Stomach (tissue), 9 donors: Measurements from ENCODE around the gene THUMPD2. TPM values are rescaled to one million over a fixed set of nuclear protein-coding genes. Genes with fewer than 3 reads are reported as not detected.
A peak's percentile ranks its signal among the peaks of the same experiment; 100 is the strongest.
"Not testable (repeated sequence)": the region's sequence is repeated elsewhere in the genome, so short reads cannot be mapped to it uniquely, and the experiment has no call there.

Source experiments
- DNase-seq, 2 donors: peaks; one replicate each; pipeline versions ENCODE4 v3.0.0 to v3.0.0-alpha.2; 2013 to 2019
- H3K27ac ChIP-seq, 5 donors: fragments of 200-600 bp in 4 of 5; sonication (generic) in 4 of 5; one replicate each; pipeline ENCODE4 v1.5.1; 2013 to 2019; ENCODE audit warnings: mild to moderate bottlenecking in 1 of 5, moderate library complexity in 1 of 5
- H3K27me3 ChIP-seq, 3 donors: fragments of 200-600 bp; sonication (generic); one replicate each; pipeline ENCODE4 v1.5.1; 2017 to 2019; ENCODE audit warnings: mixed run types in 1 of 3
- H3K36me3 ChIP-seq, 4 donors: fragments of 200-600 bp; sonication (generic); 1 replicate in 3 of 4; 2 replicates in 1 of 4; pipeline ENCODE4 v1.5.1; 2016 to 2019
- H3K4me1 ChIP-seq, 4 donors: fragments of 200-600 bp; sonication (generic); one replicate each; pipeline ENCODE4 v1.5.1; 2016 to 2019
- H3K4me3 ChIP-seq, 4 donors: fragments of 200-600 bp; sonication (generic) in 3 of 4; one replicate each; pipeline ENCODE4 v1.5.1; 2016 to 2019; ENCODE audit warnings: mild to moderate bottlenecking in 1 of 4
- H3K9me3 ChIP-seq, 4 donors: fragments of 200-600 bp; sonication (generic); one replicate each; pipeline ENCODE4 v1.5.1; 2016 to 2019
- EP300 ChIP-seq: sonication (generic); formaldehyde crosslinking; IDR thresholded peaks from one replicate; pipeline ENCODE4 v1.6.1; 2017; ENCODE audit warnings: antibody characterized with exemption
- POLR2A ChIP-seq, 4 donors: fragments of 450-650 bp; IDR thresholded peaks; one replicate each; pipeline ENCODE4 v1.6.1; 2016; ENCODE audit warnings: antibody characterized with exemption in 4 of 4, control low read depth in 2 of 4, mild to moderate bottlenecking in 1 of 4, moderate library complexity in 1 of 4
- POLR2AphosphoS5 ChIP-seq, 3 donors: sonication (generic); formaldehyde crosslinking; IDR thresholded peaks; one replicate each; pipeline ENCODE4 v1.6.1; 2016; ENCODE audit warnings: antibody characterized with exemption in 3 of 3
- WGBS, 5 donors: extraction: QIAGEN DNeasy Blood & Tissue Kit in 3 of 5; methylation state at CpG; one replicate each; pipeline versions ENCODE4 v1.1.5 to v1.1.7; 2013 to 2018; 5-methylcytosine and 5-hydroxymethylcytosine counted together
- intact Hi-C: fragments of 100-400 bp; cut with DNase I; formaldehyde crosslinking; loops from one replicate; pipeline ENCODE4 v1.15.1; 2023; ENCODE audit warnings: low total_unique reads
- polyA plus RNA-seq, 3 donors: library from polyadenylated mRNA; stranded (reverse); fragments of 200-250 nt; gene quantifications; one replicate each; pipeline ENCODE4 v1.2.3, GENCODE V29; 2013
- total RNA-seq, 5 donors: library from RNA; depleted of rRNA; stranded (reverse); fragments of >200 nt; gene quantifications; one replicate each; pipeline versions ENCODE4 v1.1.0 to v1.2.3, GENCODE V29; 2014 to 2016
- TF ChIP-seq, protein P1 (sequence below), 7 experiments: fragments of 450-650 bp in 4 of 7; fragments of 200-600 bp in 3 of 7; sonication (generic) in 3 of 7; IDR thresholded peaks; one replicate each; pipeline ENCODE4 v1.5.1; 2016 to 2019; ENCODE audit warnings: antibody characterized with exemption in 7 of 7, control low read depth in 2 of 7, mild to moderate bottlenecking in 1 of 7
- donor health status: healthy with polysubstance abuse.
- donor health status: Bipolar disorder and iron deficiency.
- donor health status: healthy.

THUMPD2 gene
- total and polyA plus RNA-seq, 8 donors, result 4.3 to 30.1 (median 11.0) TPM

DNA sequence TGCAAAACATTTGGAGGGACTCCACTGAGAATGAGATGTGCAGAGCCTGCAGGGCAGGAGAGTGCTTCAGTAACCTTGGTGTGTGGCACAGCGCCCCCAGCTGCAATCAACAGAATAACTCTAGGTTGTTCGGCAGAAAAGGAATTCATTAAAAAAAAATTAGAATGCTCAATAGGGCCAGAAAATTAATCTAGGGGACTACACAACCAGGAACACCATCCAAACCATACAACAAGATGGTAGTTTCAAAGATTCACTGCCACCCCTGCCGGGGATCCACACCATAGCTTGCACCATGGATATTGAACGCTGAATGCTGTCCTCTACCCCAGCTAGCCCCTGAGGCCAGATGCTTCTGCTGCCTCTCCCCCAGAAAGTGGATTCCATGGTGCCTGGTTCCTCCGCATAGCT lies 50.1 kb downstream of the THUMPD2 start:
- H3K9me3 ChIP-seq, result no peaks in the 10 kb centered on the region
- WGBS, 5 donors, result 59 to 66% (median 62%) methylated on average over 5 of the region's 5 CpGs
- H3K4me1 ChIP-seq, result no peaks in the 10 kb centered on the region
- H3K36me3 ChIP-seq, result peaks cover 0 to 34% (median 13%) of the 10 kb centered on the region in 4 donors
- peak; percentile 35 to 48 for DNase-seq
- intact Hi-C loops, result no loop called here
- H3K27ac ChIP-seq, result no peak overlapping the region
- H3K4me3 ChIP-seq, result no peak overlapping the region
- TF ChIP-seq POLR2A (IDR thresholded peaks at IDR 0.05) (no peak), POLR2AphosphoS5 (IDR thresholded peaks at IDR 0.05) (no peak), EP300 (no peak)
- TF ChIP-seq, protein P1, sequence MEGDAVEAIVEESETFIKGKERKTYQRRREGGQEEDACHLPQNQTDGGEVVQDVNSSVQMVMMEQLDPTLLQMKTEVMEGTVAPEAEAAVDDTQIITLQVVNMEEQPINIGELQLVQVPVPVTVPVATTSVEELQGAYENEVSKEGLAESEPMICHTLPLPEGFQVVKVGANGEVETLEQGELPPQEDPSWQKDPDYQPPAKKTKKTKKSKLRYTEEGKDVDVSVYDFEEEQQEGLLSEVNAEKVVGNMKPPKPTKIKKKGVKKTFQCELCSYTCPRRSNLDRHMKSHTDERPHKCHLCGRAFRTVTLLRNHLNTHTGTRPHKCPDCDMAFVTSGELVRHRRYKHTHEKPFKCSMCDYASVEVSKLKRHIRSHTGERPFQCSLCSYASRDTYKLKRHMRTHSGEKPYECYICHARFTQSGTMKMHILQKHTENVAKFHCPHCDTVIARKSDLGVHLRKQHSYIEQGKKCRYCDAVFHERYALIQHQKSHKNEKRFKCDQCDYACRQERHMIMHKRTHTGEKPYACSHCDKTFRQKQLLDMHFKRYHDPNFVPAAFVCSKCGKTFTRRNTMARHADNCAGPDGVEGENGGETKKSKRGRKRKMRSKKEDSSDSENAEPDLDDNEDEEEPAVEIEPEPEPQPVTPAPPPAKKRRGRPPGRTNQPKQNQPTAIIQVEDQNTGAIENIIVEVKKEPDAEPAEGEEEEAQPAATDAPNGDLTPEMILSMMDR (IDR thresholded peaks at IDR 0.05), result peak in 4 of 7 experiments; percentile 8 to 46 (median 30)
- no peaks in the 10 kb centered on the region for H3K27me3 ChIP-seq

DNA sequence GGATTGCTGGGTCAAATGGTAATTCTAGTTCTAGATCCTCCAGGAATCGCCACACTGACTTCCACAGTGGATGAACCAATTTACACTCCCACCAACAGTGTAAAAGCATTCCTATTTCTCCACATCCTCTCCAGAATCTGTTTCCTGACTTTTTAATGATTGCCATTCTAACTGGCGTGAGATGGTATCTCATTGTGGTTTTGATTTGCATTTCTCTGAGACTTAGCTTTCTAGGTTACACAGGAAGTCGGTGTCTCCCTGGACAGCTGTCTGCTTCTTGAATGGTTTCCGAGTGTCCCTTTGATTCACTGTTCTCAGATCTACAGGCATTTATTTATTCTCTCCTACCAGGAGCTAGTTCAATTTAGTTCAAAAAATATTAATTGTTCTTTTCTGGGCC lies 51.0 kb downstream of the THUMPD2 start:
- H3K4me3 ChIP-seq, H3K4me1 ChIP-seq, H3K27ac ChIP-seq, DNase-seq, H3K9me3 ChIP-seq, intact Hi-C loops, H3K27me3 ChIP-seq: not testable (repeated sequence)
- 71 to 85% (median 73%) methylated on average over 4 of the region's 4 CpGs for WGBS, 5 donors
- peaks cover 0 to 25% (median 7%) of the 10 kb centered on the region in 4 donors for H3K36me3 ChIP-seq

DNA sequence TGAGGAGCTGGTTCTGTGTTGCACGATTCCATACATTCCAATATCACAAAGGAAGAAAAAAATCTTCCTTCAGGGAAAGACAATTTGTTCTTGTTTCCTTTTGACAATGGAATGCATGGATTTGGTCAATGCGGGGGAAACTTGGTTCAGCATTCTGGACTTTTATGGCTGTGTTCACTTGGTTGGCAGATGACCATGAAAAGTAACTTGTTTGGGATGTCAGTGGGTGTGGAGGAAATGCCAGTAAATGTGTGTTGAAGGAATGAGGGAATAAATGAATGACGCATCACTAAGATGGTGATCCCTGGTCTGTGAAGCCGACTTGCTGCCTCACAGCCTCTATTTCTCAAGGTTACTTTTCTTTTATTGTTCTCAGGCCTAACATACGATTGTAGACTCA lies 53.7 kb downstream of the THUMPD2 start:
- Histone ChIP-seq H3K9me3 (no peaks in the 10 kb centered on the region), H3K4me1 (no peaks in the 10 kb centered on the region), H3K36me3 (peaks cover 0 to 1% (median 0%) of the 10 kb centered on the region in 4 donors), H3K27ac (no peak overlapping the region), H3K27me3 (no peaks in the 10 kb centered on the region), H3K4me3 (no peak overlapping the region)
- intact Hi-C loops, result no loop called here
- WGBS, 5 donors, result 86 to 91% (median 90%) methylated on average over 5 of the region's 5 CpGs
- no peak for DNase-seq
- TF ChIP-seq, protein P1 (IDR thresholded peaks at IDR 0.05), result no peak
- no peak for TF ChIP-seq POLR2A (IDR thresholded peaks at IDR 0.05)

DNA sequence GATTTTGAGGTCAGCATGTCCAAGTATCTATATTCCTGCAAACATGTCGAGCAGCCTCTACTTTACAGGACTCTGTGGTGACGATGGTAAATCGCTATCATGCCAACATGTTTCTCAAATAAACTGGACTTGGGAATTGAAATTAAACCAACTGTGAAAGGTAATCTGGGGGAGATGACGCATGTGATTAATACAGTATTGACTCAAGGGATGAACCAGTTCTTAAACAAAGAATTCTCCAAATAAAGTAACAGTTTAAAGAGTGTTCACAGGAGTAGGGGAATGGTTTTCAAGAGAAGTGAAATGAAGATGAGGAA lies 54.3 kb downstream of the THUMPD2 start:
- Histone ChIP-seq H3K4me1 (no peaks in the 10 kb centered on the region), H3K9me3 (no peaks in the 10 kb centered on the region), H3K27ac (no peak overlapping the region), H3K27me3 (no peaks in the 10 kb centered on the region), H3K4me3 (no peak overlapping the region), H3K36me3 (no peaks in the 10 kb centered on the region)
- WGBS, 5 donors, result 74 to 79% (median 77%) methylated on average over 4 of the region's 4 CpGs
- intact Hi-C loops, result no loop called here
- no peak for DNase-seq
- TF ChIP-seq POLR2A (IDR thresholded peaks at IDR 0.05) (no peak), POLR2AphosphoS5 (IDR thresholded peaks at IDR 0.05) (no peak), EP300 (no peak)
- TF ChIP-seq, protein P1 (IDR thresholded peaks at IDR 0.05), result no peak

DNA sequence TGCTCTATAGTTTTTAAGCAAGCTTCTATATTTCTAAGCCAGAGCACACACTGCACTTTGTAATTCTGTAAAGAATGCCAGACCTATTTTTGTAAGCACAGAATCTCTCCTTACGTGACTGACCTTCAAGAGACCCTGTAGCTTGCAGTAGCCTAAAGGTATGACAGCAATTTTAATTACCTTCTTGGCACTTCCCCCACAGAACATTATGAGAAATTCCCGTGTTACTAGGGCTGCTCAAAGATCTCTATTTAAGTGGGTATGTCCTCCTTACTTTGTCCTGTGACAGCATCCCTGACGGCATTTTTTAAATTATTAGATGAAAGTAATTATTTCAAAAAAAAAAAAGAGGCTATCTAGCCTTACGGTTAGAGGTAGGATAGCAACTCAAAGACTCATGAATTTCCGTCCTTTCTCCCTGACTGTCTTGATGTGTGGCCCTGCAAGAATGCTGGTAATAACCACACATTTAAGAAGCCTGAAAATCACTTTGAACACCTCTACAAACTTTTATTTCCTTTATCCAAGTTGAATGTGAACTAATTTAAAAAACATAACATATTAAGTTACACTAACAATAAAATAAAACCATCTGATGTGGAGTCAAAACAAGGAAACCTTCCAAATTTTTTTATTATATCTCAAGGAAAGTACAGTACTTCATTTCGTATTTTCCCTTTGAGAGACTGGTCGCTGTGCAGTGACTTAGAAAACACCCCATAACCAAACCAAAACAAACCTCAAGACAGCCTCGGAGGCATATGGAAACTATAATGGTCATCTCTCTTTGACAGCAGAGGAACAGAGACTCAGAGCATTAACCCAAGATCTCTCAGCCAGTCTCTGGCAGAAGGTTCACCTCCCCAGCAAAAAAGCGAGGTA lies 54.9 kb downstream of the THUMPD2 start:
- Histone ChIP-seq H3K27ac (no peak overlapping the region), H3K4me1 (no peaks in the 10 kb centered on the region), H3K36me3 (no peaks in the 10 kb centered on the region), H3K9me3 (no peaks in the 10 kb centered on the region), H3K27me3 (no peaks in the 10 kb centered on the region), H3K4me3 (no peak overlapping the region)
- TF ChIP-seq POLR2AphosphoS5 (IDR thresholded peaks at IDR 0.05) (no peak), POLR2A (IDR thresholded peaks at IDR 0.05) (no peak), EP300 (no peak)
- TF ChIP-seq, protein P1 (IDR thresholded peaks at IDR 0.05), result no peak
- 70 to 81% (median 79%) methylated on average over 9 of the region's 9 CpGs for WGBS, 5 donors
- no peak for DNase-seq
- intact Hi-C loops, result no loop called here
